ENCODE data around the gene CYGB.

DNA sequence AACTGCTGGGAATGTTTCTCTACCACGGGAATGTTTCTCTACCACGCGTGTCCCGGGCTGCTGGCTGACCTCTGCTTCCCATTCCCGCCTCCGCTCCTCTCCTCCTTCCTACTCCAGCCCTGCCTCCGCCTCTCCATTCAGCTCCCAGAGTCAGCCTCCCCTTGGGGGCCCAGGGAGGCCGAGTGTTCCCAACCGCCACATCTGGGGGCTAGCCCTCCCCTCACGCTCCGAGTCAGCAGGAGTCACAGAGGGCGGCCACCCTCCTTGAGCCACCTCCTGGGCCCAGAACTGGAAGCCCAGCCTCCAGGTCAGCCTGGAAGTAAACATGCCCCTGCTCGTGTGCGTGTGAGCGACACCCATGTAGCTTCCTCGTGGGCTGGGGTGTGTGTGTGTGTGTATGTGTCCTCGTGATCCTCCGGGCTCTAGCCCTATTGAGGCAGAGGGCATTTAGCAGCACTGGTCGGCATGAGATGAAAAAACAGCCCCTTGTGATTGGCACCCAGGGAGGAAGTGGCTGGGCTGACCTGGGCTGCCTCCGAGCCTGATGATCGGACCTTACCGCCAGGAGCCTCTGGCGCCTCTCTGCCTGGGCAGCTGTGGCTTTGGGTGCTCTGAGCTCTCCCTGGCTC, 7.3 kb downstream of the CYGB start:
- TF ChIP-seq, protein P1, sequence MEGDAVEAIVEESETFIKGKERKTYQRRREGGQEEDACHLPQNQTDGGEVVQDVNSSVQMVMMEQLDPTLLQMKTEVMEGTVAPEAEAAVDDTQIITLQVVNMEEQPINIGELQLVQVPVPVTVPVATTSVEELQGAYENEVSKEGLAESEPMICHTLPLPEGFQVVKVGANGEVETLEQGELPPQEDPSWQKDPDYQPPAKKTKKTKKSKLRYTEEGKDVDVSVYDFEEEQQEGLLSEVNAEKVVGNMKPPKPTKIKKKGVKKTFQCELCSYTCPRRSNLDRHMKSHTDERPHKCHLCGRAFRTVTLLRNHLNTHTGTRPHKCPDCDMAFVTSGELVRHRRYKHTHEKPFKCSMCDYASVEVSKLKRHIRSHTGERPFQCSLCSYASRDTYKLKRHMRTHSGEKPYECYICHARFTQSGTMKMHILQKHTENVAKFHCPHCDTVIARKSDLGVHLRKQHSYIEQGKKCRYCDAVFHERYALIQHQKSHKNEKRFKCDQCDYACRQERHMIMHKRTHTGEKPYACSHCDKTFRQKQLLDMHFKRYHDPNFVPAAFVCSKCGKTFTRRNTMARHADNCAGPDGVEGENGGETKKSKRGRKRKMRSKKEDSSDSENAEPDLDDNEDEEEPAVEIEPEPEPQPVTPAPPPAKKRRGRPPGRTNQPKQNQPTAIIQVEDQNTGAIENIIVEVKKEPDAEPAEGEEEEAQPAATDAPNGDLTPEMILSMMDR (IDR thresholded peaks at IDR 0.05) = no peak
- TF ChIP-seq POLR2A (IDR thresholded peaks at IDR 0.05) = no peak

Data from adrenal gland (tissue), 5 donors.